Limb (tissue), 2 donors: ENCODE data around the gene LPP.

ENCODE experiments used
- DNase-seq, 2 donors: peaks; one replicate each; pipeline ENCODE4 v3.0.0-alpha.2; 2016; ENCODE audit errors: extremely low spot score in 2 of 2

The LPP gene

DNA sequence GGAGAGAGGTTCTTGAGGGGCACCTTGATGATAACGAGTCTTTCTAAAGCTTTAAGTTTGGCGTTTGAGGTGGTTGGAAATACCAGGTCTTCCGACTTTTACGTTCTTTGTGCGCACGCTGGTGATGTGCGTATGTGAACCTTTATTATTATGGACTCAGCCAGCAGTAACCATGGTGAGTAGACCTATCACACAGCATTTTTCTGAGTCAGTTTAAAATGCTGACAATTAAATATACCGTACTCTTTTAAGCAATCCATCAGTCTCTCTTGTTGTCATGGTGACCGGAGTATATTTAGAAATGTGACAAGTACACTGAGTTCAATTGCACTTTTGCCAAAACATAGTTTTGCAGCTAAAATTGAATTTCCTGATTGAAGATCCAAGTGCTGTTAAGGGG is 172.2 kb downstream of the LPP start:
- DNase-seq: no peak

DNA sequence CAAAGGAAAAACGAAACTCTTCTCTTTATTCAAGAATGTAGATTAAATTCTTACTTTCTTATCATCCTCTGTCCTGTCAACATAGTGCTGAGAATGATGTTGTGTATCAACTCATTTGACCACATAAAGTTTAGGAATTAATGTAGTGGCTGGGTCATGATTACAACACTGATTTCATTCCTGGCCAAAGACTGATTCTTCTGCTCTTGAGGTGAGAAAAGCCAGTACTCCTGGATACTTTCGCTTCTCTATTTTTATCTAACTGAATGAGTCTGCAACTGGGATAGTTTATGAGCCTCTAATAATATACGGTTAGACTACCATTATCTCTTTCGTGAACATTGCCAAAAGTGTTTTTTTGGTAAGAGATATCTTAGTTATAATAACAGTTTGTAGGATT is 173.0 kb downstream of the LPP start:
- DNase-seq: no peak

DNA sequence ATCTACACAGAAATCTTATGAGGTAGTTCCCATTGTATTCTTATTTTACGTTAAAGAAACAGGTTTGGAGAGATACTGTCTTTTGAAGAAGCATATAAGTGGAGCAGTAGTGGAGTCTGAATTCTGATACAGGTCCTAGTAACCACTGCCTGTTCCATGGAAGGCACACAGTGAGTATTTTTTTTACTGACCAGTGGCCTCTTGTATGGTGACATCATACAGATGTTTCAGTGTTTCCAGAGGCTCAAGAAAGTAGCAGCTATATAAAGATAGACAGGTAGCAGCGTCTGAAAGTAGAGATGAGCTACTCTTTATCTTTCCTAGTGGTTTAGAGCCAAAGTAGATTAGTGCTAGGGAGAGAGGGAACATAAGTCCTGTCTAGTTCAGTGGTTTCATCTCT is 173.5 kb downstream of the LPP start:
- no peak for DNase-seq

DNA sequence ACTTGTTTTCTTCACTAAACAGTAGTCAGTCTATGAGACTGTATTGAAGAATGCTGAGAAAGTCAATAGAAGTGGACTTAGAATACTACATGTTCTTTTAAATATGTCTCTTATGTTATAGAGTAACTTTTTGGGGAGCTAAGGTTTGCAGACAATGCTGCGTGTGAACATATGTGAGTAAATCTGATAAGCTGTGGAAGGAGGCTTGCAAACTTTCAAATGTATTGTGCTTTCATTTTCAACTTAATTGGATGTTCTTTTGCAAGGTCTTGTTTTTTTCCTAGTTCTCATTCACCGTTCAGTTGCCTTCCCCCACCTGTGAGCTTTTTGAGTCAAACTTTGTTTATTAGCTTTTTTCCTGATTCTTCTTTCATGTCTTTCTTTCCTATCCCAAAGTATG is 176.2 kb downstream of the LPP start:
- DNase-seq: no peak

DNA sequence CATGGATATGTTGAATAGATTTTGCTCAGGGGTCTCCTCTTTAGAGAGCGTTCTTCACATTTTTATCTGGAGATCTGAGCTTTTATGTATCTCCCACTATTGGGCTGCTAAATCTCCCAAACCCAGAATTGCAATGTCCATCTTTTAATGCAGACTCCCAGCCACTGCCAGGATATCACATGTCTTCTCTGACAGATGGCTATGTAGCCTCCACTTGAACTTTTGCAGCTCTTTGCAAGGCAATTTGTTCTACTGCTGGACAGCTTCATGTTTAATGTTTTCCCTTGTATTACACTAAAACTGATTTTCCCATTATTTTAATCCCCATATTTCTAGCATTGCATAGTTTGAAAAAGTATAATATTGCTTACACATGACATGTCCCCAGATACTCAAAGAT is 177.2 kb downstream of the LPP start:
- DNase-seq: no peak

DNA sequence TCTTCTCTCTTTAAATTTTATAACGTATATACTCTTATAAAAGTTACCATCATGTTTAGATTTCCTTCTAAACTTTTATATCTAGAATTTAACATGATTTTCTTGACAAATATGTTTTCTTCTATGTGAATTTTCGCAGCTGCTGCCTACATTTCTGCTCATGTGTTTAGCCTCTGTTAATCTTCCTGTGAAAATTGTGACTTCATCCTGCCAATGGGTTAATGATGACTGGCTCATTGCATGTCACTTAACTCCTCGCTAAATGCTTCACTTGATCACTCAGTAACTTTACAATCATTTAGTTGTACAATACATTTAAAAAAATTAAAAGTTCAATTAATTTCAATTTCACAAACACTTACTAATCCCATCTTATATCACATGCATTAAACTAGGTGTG is 178.1 kb downstream of the LPP start:
- no peak for DNase-seq

DNA sequence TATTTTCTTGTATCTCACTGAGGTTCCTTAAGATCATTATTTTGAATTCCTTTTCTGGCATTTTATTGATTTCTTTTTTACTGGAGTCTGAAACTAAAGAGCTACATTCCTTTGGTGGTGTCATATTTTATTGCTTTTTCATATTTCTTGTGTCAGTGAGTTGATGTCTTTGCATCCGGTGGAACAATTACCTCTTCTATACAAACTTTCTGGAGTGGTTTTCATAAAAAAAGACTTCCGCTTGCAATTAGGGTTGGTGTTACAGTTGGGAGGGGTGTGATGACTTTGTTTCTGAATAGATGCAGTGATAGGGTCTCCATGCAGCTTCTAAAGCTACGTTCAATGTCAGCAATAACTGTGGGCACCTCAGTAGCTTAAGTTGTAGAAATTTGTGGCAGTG is 181.7 kb downstream of the LPP start:
- no peak for DNase-seq

DNA sequence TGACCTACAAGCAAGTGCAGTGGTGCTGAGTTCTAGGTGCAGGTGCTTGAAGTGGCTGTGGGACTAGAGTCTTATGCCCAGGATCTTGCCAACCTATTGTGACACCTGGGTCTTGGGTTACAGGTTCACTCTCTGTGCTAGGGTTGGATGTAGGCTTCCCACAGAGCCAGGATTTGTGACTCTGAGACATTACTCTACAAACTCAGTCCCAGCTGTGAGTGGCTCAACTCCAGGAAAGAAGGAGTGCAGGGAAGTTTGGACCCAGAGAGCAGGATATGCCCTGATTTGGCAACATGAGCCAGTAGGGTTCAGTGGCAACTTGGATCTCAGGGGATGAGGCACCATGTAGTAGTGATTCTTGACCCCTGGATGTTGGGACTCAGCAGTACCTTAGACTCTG is 182.2 kb downstream of the LPP start:
- DNase-seq: no peak

DNA sequence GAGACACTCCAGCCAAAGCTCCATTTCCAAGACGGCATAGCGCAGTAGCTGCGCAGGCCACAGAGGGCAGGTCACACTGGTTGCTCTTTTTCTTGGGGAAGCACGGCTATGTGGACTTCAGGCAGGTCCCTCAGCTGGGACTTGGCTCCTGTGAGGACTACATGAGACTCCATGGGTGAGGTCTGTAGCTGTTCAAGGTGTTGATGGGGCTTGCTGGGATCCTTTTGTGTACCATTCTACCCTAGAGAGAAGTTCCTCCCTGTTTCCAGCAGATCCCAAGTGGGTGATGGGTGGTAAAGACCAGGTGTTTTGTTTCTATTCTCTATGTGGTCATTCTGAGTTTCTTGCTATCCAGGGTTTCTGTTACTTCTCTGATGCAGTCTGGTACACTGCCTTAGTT is 183.3 kb downstream of the LPP start:
- no peak for DNase-seq

DNA sequence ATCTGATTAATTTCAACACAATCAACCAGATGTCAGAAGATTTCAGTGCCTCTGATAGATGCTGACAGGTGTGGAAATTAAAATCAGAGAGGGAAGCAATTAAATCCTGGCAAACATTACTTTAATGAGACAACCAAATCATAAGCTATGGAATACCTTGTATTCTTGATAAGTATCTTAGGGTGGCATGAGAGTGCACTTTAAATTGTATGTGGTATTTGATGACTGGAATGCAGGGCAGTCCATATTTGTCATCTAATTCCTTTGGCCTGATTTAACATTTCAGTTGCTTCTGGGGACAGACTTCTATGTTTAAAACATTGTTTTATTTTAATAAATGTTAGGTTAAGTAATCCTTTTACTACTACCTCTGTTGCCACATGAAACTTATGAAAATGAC is 184.1 kb downstream of the LPP start:
- no peak for DNase-seq

DNA sequence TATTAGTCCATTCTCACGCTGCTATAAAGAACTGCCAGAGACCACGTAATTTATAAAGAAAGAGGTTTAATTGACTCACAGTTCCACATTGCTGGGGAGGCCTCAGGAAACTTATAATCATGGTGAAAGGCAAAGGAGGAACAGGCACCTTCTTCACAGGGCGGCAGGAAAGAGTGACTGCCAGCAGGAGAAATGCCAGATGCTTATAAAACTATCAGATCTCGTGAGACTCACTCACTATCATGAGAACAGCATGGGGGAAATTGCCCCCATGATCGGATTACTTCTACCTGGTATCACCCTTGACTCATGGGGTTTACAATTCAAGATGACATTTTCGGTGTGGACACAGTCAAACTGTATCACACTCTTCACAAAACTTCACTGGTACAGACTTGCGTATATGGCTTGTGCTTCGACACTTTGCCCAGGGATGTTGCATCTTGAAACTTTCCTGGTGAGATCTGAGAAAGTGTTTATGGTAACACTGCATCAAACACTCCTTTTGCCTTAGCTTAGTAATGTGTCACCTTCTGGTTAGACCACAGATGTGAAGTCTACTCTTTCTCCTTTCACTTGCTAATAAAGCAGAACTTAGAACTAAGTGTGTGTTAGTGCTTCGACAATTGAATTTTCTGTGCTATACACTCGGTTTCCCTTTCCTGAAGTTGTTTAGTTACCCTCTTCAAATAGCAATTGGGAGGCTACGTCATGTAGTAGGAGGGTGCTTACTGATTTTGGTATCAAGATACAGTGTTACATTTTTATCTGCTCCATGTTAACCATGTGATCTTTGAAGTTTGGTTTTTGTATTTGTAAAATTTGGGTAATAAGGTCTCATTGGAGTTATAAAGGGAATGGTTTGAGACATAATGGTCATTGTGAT is 185.7 kb downstream of the LPP start:
- DNase-seq: no peak

DNA sequence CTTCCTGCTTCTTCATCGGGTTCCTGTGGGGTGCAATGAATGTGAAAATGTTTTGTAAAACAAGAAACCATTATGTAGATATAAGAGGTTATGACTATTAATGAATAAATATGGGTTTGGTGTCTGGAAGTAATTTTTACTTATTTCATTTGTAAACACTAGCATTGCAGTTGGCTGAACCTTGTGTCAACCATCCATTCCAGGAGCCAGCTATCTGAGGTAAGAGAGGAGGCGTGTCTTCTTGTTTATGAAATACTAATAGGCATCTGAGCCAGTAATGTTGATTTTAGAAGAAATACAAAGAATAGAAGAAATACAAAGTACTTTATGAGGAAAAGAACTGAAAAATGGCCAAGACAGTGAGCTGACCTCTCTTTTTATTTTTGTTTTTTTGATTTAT is 187.5 kb downstream of the LPP start:
- no peak for DNase-seq

DNA sequence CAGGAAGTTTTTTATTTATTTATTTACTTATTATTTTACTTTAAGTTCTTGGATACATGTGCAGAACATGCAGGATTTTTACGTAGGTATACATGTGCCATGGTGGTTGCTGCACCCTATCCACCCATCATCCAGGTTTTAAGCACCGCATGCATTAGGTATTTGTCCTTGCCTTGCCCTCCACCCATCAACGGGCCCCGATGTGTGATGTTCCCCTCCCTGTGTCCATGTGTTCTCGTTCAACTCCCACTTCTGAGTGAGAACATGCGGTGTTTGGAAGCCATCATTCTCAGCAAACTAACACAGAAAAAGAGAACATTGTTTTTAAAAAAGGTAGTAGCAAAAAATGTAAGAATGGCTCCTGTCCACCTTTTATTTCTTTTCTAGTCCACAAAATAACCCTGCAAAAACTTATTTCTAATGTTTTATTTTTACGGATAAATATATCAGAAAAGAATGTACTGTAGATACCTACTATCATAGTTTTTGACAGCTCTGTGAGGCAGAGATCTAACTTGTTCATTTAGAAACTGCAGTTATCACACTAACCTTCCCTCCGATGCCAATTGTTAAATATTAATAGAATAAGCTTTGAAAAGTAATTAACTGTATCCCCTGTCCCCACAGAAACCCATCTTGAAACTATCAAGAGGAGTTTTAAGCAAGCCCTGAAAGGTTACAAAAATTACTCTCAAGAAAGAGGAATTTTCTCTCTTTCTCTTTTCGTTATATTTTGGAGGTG is 189.2 kb downstream of the LPP start:
- no peak for DNase-seq

DNA sequence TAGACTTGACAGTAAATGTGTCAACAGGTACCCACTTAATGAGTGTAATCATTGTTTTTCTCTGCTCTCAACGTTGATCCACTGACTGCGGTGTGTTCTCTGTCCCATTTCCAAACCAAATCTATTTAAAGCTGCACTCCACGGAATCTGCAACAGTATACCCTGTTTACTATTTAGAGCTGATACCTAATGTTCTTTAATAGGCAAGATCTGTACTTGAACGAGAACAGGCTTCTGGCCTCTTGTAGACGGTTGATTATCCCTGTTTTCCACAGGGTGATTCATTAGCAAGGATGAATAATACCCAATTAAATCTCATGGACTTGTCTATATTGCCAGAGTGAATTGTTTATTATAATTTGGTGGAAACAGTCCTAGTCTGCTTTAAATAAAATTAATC is 189.9 kb downstream of the LPP start:
- no peak for DNase-seq

DNA sequence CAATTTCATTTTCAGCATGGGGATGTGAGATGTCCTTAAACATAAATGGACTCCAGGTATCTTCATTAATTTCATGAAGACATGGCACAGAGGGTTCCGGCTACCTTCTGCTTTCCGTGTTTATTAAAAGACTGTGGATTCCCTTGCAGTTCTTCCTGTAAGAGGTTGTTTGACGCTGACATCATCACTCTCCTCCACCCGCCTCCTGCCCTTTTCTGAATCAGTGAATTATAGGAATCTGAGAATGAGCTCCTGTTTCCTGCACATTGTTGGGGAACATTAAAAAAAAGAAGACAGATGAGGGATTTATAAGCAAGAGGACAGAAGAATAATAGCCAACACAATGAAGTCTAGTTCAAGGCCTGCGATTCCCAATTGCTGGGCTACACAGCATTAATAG is 191.3 kb downstream of the LPP start:
- DNase-seq: no peak

DNA sequence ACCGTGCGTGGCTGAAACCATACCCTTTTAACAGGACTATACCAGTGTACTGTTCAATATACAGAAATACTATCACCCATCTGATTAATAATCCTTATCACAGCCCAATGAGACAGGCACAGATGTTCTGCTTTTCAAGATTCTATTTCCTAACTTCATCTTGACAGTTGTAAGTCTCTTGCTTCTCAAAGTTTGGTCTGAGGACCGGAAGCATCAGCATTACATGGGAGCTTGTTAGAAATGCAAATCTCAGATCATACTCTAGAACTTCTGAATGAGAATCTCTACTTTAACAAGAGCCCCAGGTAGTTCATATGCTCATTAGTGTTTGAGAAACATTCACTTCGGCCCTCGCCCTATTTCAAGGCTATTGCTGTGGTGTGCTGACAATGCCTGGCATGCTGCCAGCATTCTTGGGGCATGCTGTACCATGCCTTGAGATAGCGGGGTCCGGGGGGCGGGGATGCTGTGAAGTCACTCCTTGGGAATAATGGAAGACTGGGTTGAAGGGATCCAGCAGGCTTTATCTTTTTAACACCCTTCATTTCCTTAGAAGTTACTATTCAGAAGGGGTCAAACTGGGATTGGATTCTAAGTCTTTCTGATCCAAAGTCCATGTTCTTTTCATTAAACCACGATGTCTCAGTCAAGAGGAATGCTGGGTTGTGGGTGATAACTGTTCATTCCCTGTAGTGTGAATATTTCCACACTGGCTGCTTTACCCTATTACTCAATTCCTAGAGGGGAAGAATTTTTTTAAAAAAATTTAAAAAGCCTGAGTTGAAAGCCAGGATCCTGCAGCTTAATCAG is 194.7 kb downstream of the LPP start:
- DNase-seq: peak in 1 of 2 donors; percentile 51

DNA sequence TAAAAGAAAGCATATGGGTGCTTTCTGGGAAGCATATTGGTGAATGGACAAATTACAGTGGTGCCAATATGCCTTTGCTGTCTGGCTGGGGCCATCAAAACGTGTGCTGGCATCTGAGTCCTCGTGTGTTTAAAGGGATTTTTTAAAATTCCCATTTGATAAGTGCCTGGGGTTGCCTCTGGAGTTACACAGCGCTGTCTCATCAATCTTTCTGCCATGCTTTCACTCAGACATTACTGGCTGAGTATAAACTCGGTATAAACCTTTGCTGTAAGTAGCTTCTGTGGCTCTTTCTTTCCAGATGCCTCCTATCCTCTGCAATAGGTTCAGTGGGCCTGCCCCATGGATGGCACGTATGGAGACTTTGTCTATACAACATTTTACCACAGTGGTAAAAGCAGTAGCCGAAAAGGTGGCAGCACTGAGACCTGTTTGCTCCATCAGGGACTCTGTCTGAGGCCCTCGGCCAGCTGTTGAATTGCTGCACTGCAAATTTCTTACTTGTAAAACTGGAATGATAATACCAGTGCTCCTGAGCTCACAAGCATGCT is 195.5 kb downstream of the LPP start:
- DNase-seq: no peak

DNA sequence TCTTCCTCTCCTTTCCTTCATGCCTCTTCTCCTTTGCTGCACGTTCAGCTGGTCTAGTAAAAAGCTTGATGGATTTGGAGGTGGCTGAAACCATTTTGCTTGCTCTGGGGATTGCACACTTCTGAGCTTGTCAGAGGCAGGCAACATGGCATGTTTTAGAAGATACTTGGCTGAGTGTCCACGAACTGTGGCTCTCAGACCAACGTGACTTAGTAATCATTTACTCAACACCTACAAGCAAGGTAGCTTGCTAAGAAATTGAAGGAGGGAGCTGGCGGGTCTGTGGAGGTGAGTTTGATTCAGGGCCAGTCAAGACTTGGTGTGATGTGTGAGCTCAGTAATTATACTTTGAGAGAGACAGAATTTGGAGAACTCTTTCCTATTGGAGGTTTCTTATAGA is 196.0 kb downstream of the LPP start:
- no peak for DNase-seq

DNA sequence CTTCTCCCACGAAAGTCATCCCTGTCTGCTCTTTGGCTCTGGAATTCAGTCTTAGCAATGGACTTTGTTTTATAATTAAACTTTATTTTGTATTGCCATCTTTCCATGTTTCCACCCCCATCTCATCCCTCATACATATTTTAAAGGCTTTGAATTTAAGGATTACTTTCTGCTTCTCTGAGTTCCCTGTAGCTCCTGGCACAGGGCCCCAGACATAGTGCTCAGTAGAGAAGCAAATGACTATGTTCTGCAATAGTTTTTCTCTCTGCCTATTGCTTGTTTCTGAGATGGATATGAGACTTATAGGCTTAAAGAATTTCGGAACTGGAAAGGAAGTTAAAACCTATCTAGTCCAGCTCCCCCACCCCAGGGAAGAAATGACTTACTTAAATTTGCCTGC is 197.0 kb downstream of the LPP start:
- no peak for DNase-seq

DNA sequence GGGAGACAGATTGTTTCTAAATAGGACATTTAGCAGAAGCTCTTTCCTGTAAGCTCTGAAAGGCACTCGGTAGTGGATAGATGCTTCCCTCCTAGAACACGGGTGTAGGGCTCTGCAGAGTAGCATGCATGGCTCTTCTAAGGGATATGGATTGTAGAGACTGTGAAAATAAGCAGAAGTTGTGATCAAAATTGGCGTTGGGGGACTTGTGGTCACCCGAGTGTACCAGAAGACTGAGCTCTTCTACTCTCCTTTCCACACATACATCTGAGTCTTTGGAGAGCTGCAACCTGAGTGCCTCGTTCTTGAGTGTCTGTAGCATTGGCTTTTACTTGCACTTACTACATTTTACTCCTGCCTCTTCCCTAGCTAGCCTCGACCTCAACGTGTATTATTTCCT is 197.7 kb downstream of the LPP start:
- no peak for DNase-seq

DNA sequence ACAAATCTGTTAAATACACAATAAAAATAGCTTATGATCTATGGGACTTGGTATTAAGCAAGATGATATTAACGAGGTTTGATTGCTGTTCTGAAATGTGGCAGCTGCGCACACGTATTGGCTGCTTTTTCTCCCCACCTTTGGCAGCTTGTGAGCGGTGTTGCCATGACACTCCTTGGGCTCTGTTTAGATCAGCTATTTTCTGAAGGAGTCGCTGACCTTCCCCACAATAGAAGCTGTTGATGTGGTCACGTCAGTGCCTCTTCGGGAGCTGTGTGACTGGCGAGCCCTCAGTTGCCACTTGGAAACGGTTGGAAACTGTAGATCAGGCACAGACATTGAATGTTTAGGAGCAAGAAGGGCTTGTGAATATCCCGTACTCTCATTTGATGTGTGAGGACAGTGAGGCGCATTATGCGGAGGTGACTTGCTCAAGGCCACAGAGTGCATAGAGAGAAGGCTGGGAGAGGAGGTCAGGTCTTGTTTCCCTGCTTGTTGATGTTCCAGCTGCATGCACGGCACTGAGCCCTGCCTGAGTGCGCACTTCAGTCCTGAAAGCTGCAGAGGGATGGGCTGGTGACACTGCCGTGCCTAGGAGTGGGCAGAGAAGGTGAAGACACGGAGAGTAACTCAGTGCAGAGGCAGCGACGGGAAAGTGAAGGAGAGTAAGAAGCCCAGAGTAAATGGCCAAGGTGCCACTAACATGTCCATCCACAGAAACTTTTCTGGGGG is 198.4 kb downstream of the LPP start:
- DNase-seq: no peak
